AG09309 (cell line): ENCODE data around the gene EFHC2.

Experiments used
- DNase-seq: peaks from one replicate; pipeline ENCODE4 v3.0.0-alpha.2; 2010; ENCODE audit warnings: low read depth
- H3K4me3 ChIP-seq: 2 replicates; pipeline ENCODE4 v1.5.1; 2011; ENCODE audit warnings: mild to moderate bottlenecking, low read depth, low read length, moderate library complexity; ENCODE audit not compliant: control insufficient read depth
- CTCF ChIP-seq: IDR thresholded peaks from 2 replicates; pipeline ENCODE4 v1.5.1; 2011; ENCODE audit warnings: mild to moderate bottlenecking, low read depth, low read length, inconsistent platforms; ENCODE audit not compliant: insufficient read depth, control insufficient read depth; ENCODE audit errors: missing control alignments

Gene EFHC2

GRCh38 chrX:44227991-44228390 lies 115.5 kb downstream of the EFHC2 start:
- no peak for DNase-seq
- TF ChIP-seq CTCF: no peak
- H3K4me3 ChIP-seq: no peak overlapping the region

GRCh38 chrX:44225667-44226066 lies 117.8 kb downstream of the EFHC2 start:
- H3K4me3 ChIP-seq: no peak overlapping the region
- TF ChIP-seq CTCF: no peak
- DNase-seq: no peak

GRCh38 chrX:44224760-44225159 lies 118.7 kb downstream of the EFHC2 start:
- H3K4me3 ChIP-seq: no peak overlapping the region
- no peak for DNase-seq
- TF ChIP-seq CTCF: no peak

- no peak for TF ChIP-seq CTCF
- no peak for DNase-seq
- H3K4me3 ChIP-seq: no peak overlapping the region
Measured at GRCh38 chrX:44223150-44223549, 120.3 kb downstream of the EFHC2 start.

GRCh38 chrX:44218465-44218864 lies 125.0 kb downstream of the EFHC2 start:
- no peak for TF ChIP-seq CTCF
- DNase-seq: no peak
- H3K4me3 ChIP-seq: no peak overlapping the region

- TF ChIP-seq CTCF: no peak
- no peak for DNase-seq
- H3K4me3 ChIP-seq: no peak overlapping the region
Measured at GRCh38 chrX:44216171-44216570, 127.3 kb downstream of the EFHC2 start.

GRCh38 chrX:44203791-44204190 lies 139.7 kb downstream of the EFHC2 start:
- DNase-seq: no peak
- peak; percentile 6 for TF ChIP-seq CTCF
- no peak overlapping the region for H3K4me3 ChIP-seq
